Stimulated activated CD4-positive, alpha-beta T cell treated with anti-CD3 and anti-CD28 coated beads, TNF-alpha, amount 100 ng/mL, for 4 hours (primary cell): Measurements from ENCODE around the gene GSDME.

ENCODE experiments used
- DNase-seq, 3 experiments: peaks; one replicate each; pipeline ENCODE4 v3.0.0-alpha.2; 2020; ENCODE audit warnings: low read depth in 3 of 3

The GSDME gene

GRCh38 chr7:24653316-24654085 is 103.8 kb downstream of the GSDME start:
- no peak for DNase-seq

- no peak for DNase-seq
Measured at GRCh38 chr7:24652251-24652939, 104.9 kb downstream of the GSDME start.
